ENCODE results near the gene GLB1L3. TPM values are rescaled to one million over a fixed set of nuclear protein-coding genes. Genes with fewer than 3 reads are reported as not detected.

The GLB1L3 gene
- total and polyA plus RNA-seq, 2 donors, result 0.11 to 0.13 TPM

DNA sequence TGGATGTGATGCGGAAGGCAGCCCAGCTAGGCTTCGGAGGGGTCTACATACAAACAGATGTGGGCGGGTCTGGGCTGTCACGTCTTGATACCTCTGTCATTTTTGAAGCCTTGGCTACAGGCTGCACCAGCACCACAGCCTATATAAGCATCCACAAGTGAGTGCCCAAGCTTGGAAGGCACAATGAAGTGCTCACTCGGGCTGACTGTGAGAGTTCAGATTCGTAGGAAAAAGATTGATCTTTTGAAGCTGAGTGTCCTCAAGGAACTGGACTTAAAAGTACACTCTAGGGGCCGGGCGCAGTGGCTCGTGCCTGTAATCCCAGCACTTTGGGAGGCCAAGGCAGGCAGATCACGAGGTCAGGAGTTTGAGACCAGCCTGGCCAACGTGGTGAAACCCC lies 19.1 kb upstream of the GLB1L3 start:
- Histone ChIP-seq H3K36me3 (ENCODE audit: insufficient read depth) (peaks cover 1% of the 10 kb centered on the region), H3K27ac (ENCODE audit: low read depth) (no peak overlapping the region), H3K4me3 (ENCODE audit: low read depth, low read length) (no peak overlapping the region), H3K4me1 (ENCODE audit: insufficient read depth) (peaks cover under 1% of the 10 kb centered on the region)
- 94% methylated on average over 11 of the region's 11 CpGs for WGBS
- no peak for DNase-seq (ENCODE audit: extremely low spot score)

DNA sequence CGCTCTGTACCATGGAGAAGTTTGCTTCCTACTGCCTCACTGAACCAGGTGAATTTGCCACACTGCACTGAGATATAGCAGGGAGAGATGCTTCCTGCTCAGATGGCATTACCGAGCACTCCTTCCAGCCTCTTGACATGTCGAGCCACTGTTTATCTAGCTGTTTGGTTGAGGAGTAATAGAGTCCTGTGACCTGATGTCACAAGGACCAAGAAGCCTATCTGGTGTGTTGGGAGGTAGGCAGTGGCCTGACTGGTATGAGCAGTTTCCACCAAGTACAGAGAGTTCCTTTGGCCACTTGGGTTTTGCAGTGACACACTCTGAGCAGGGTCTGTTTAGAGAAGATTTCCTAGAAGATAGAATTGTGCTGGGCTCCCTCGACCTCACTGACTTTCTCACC lies 17.6 kb upstream of the GLB1L3 start:
- Histone ChIP-seq H3K36me3 (ENCODE audit: insufficient read depth) (peaks cover 2% of the 10 kb centered on the region), H3K4me1 (ENCODE audit: insufficient read depth) (no peaks in the 10 kb centered on the region), H3K4me3 (ENCODE audit: low read depth, low read length) (no peak overlapping the region), H3K27ac (ENCODE audit: low read depth) (no peak overlapping the region)
- 88% methylated on average over 4 of the region's 4 CpGs for WGBS
- DNase-seq (ENCODE audit: extremely low spot score), result no peak

DNA sequence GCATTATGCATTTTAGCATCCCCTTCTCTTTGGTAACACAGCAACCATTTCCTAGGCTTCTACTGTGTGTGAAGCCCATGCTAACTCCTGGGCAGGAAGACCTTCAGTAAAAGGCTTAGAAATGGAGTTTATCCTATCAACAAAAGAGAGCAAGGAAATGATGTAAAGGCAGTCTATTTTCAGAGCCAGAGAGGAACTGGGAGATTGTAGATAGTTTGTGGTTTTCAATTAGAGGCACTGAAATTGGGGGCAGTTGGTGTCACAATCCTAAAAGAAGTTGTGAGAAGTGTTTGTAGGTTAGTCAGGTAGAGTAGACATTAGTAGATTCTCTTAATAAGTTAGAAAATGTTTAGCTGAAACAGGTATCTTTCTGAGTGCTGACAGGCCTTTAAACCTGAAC lies 15.7 kb upstream of the GLB1L3 start:
- no peak overlapping the region for H3K27ac ChIP-seq (ENCODE audit: low read depth)
- H3K4me3 ChIP-seq (ENCODE audit: low read depth, low read length), result no peak overlapping the region
- no peak for DNase-seq (ENCODE audit: extremely low spot score)
- peaks cover 2% of the 10 kb centered on the region for H3K36me3 ChIP-seq (ENCODE audit: insufficient read depth)
- H3K4me1 ChIP-seq (ENCODE audit: insufficient read depth), result no peaks in the 10 kb centered on the region

DNA sequence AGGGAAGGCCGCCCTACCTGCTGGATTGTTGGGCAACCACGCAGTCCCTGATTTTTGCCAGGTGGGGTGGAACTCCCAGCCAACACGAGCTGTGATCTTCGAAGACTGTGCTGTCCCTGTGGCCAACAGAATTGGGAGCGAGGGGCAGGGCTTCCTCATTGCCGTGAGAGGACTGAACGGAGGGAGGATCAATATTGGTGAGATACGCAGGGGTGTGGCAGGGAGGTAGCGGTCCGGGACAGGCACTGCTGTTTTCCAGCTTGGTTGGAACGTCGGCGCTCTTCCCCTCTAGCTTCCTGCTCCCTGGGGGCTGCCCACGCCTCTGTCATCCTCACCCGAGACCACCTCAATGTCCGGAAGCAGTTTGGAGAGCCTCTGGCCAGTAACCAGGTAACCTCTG lies 15.2 kb upstream of the GLB1L3 start:
- Histone ChIP-seq H3K4me3 (ENCODE audit: low read depth, low read length) (no peak overlapping the region), H3K27ac (ENCODE audit: low read depth) (no peak overlapping the region), H3K36me3 (ENCODE audit: insufficient read depth) (peaks cover 2% of the 10 kb centered on the region), H3K4me1 (ENCODE audit: insufficient read depth) (no peaks in the 10 kb centered on the region)
- 94% methylated on average over 16 of the region's 16 CpGs for WGBS
- DNase-seq (ENCODE audit: extremely low spot score), result no peak

DNA sequence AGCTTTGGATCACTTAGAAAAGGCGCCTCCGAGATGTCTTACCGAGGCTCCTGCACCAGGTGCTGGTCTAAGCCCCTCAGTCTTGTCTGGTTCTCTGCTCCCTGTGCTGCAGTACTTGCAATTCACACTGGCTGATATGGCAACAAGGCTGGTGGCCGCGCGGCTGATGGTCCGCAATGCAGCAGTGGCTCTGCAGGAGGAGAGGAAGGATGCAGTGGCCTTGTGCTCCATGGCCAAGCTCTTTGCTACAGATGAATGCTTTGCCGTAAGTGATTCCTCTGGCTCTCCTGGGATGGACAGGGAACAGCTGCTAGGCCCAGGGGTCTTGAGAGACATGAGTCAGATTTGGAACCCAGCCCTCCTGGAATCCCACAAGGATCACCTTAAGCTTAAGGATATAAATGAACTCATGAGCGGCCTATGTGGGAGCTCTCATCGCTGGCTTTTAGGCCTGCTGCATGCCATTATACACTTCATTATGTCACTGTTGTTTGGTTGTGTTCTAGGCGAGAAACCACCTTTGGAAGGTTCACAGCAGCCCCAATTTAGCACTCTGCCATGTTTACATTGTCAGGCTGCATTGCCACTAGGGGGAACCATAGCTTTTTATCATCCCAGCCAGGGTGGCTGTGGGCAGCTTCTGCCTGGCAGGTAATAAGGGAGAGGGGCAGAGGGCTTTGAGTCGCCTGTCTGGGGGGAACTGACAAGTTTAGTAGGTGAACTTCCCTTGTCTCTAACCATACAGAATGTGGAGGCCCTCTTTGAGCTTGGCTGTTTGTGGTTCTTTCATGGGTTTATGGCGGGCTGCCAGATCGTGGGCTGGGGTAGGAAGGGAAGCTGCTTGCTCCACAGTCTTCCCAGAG lies 14.3 kb upstream of the GLB1L3 start:
- WGBS, result 87% methylated on average over 14 of the region's 14 CpGs
- Histone ChIP-seq H3K4me1 (ENCODE audit: insufficient read depth) (no peaks in the 10 kb centered on the region), H3K27ac (ENCODE audit: low read depth) (no peak overlapping the region), H3K4me3 (ENCODE audit: low read depth, low read length) (no peak overlapping the region), H3K36me3 (ENCODE audit: insufficient read depth) (peaks cover 2% of the 10 kb centered on the region)
- no peak for DNase-seq (ENCODE audit: extremely low spot score)

DNA sequence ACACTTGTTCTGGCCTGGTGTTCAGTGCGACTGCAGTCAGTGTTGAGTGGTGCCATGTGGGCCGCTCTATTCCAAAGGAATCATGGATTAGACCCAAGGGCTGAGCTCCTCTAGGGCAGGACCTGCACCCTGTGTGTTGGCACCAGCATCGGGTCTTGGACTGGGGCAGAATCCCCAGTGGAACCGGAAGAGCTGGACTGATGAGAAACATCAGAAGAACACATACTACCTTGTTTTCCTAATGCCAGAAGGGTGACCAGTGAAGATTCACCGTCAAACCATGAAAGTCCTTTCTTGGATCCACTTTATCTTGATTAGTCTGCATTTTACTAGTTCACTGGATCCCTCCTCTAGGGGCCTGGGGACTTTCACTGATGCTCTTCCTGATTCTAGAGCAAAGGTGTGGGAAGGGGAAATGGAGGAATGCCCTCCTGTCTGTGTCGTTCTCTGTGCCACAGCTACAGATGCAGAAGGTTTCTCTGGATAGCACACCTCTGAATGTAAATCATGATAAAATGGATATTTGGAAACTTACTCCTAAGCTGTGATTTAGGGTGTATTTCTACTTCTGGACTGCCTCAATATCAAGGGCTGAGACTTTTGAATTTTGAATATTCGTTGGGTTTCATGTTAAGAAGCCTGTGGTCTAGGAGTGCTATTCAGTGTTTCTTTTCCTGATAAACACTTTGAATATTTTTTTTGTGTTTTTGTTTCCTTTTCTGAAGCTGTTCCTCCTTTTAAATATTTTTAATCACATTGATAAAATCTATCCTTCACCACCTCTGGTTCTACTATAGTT lies 11.0 kb upstream of the GLB1L3 start:
- Histone ChIP-seq H3K27ac (ENCODE audit: low read depth) (no peak overlapping the region), H3K4me3 (ENCODE audit: low read depth, low read length) (no peak overlapping the region), H3K4me1 (ENCODE audit: insufficient read depth) (no peaks in the 10 kb centered on the region), H3K36me3 (ENCODE audit: insufficient read depth) (peaks cover 2% of the 10 kb centered on the region)
- WGBS, result 91% methylated on average over 7 of the region's 7 CpGs
- no peak for DNase-seq (ENCODE audit: extremely low spot score)

DNA sequence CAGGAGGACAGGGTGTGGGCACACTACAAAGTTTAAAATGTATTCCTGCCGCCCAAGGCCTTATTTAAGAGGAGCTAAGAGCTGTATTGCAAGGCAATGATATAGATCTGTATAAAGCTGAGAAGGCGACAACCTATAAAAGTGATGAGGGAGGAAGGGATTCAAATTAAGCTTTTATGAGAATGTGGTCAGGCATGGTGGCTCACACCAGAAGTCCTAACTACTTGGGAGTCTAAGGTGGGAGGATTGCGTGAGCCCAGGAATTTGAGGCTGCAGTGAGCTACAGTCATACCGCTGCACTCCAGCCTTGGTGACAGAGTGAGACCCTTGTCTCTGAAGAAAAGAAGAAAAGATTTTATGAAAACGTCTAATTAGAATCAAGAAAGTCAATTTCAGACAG lies 9.7 kb upstream of the GLB1L3 start:
- no peak overlapping the region for H3K27ac ChIP-seq (ENCODE audit: low read depth)
- DNase-seq (ENCODE audit: extremely low spot score), result no peak
- H3K36me3 ChIP-seq (ENCODE audit: insufficient read depth), result peaks cover 2% of the 10 kb centered on the region
- H3K4me1 ChIP-seq (ENCODE audit: insufficient read depth), result no peaks in the 10 kb centered on the region
- no peak overlapping the region for H3K4me3 ChIP-seq (ENCODE audit: low read depth, low read length)
- 81% methylated on average over 5 of the region's 5 CpGs for WGBS

DNA sequence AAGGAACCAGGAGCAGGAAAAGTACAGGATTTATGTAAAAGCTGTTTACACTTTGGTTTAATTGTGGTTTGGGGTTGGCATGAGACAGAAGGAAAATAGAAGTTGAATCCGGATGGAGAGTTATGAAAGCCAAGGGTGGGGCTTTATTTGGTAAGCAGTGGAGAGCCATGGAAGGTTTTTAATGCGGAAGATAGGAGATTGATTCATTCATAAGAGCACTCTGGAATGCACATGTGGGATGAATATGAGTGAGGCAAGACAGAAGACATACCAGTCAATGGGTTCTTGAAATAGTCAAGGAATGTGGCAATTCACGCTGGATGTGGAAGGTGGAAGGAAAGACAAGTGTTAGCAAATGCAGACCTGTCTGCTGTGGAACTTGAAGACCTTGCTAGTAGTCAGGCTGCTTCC lies 9.3 kb upstream of the GLB1L3 start:
- no peak overlapping the region for H3K4me3 ChIP-seq (ENCODE audit: low read depth, low read length)
- H3K27ac ChIP-seq (ENCODE audit: low read depth), result no peak overlapping the region
- DNase-seq (ENCODE audit: extremely low spot score), result no peak
- peaks cover 2% of the 10 kb centered on the region for H3K36me3 ChIP-seq (ENCODE audit: insufficient read depth)
- no peaks in the 10 kb centered on the region for H3K4me1 ChIP-seq (ENCODE audit: insufficient read depth)
- WGBS, result 45% methylated on average over 3 of the region's 3 CpGs

DNA sequence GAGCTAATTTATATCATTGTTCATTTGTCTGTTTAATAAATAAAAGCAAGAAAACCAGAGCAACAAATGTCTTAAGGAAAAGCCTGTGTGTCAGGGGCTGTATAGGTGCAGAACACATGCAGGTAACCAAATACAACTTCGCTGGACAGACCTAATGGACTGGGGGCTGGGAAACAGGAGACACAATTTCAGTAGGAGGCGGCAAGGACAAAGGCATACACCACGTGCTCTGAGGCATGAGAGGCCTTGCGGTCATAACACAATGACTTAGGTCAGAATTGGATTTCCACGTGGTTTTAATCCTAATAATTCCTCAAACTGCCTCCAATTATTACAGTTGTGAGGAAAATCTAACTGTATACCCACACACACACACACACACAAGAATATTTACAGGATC lies 8.7 kb upstream of the GLB1L3 start:
- Histone ChIP-seq H3K4me1 (ENCODE audit: insufficient read depth) (no peaks in the 10 kb centered on the region), H3K36me3 (ENCODE audit: insufficient read depth) (no peaks in the 10 kb centered on the region), H3K4me3 (ENCODE audit: low read depth, low read length) (no peak overlapping the region), H3K27ac (ENCODE audit: low read depth) (no peak overlapping the region)
- 76% methylated on average over 5 of the region's 5 CpGs for WGBS
- no peak for DNase-seq (ENCODE audit: extremely low spot score)

DNA sequence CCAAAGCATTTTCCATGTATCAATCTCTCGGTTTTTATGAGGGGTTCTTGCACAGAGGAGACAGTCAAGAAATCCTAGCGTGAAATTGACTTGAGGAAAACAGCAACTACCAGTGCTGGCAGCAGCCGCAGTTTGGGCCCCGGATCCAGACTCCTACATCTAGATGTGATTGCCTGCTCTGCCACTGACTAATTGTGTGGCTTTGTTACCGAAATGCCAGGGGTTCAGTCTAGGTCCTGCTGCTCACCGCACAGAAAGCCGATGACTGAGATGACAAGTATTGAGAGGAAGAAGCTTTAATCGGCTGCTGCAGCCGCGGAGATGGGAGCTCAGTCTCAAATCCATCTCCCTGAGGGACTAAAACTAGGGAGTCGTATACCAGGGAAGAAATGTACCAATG lies 8.2 kb upstream of the GLB1L3 start:
- Histone ChIP-seq H3K4me3 (ENCODE audit: low read depth, low read length) (no peak overlapping the region), H3K4me1 (ENCODE audit: insufficient read depth) (no peaks in the 10 kb centered on the region), H3K27ac (ENCODE audit: low read depth) (no peak overlapping the region), H3K36me3 (ENCODE audit: insufficient read depth) (no peaks in the 10 kb centered on the region)
- 80% methylated on average over 11 of the region's 11 CpGs for WGBS
- DNase-seq (ENCODE audit: extremely low spot score), result no peak

DNA sequence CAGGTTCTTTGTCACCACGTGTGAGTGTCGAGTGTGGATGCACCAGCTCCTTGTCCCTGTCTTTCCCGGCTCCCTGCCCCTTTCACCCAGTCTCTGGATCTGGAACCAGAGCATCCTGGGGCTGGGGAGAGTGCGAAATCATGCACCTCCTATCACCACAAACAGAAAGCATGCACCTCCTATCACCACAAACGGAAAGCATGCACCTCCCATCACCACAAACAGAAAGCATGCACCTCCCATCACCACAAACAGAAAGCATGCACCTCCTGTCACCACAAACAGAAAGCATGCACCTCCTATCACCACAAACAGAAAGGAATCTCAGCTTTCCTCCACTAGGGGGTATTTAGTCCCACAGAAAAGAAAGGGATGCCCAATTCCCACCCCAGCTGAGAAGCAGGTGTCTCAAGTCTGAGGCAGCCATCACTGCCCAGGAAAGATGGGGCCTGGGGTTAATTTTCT lies 5.9 kb upstream of the GLB1L3 start:
- H3K36me3 ChIP-seq (ENCODE audit: insufficient read depth), result no peaks in the 10 kb centered on the region
- H3K4me3 ChIP-seq (ENCODE audit: low read depth, low read length), result no peak overlapping the region
- no peak overlapping the region for H3K27ac ChIP-seq (ENCODE audit: low read depth)
- WGBS, result 41% methylated on average over 5 of the region's 5 CpGs
- no peak for DNase-seq (ENCODE audit: extremely low spot score)
- no peaks in the 10 kb centered on the region for H3K4me1 ChIP-seq (ENCODE audit: insufficient read depth)

DNA sequence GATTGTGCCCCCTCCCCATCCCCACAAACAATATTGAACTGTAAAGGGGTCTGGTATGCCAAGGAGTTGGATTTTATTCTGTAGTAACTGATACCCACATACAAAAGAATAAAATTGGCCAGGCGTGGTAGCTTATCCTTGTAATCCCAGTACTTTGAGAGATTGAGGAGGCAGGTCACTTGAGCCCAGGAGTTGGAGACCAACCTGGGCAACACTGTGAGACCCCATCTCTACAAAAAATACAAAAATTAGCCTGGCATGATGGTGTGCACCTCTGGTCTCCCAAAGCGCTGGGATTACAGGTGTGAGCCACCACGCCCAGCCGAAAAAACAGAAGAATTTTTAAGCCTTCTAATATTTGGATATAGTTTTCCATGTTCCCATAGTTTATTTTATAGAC lies 4.2 kb upstream of the GLB1L3 start:
- H3K4me1 ChIP-seq (ENCODE audit: insufficient read depth), result peaks cover 4% of the 10 kb centered on the region
- no peak overlapping the region for H3K27ac ChIP-seq (ENCODE audit: low read depth)
- H3K36me3 ChIP-seq (ENCODE audit: insufficient read depth), result no peaks in the 10 kb centered on the region
- no peak overlapping the region for H3K4me3 ChIP-seq (ENCODE audit: low read depth, low read length)
- WGBS, result 87% methylated on average over 4 of the region's 4 CpGs
- DNase-seq (ENCODE audit: extremely low spot score), result no peak

DNA sequence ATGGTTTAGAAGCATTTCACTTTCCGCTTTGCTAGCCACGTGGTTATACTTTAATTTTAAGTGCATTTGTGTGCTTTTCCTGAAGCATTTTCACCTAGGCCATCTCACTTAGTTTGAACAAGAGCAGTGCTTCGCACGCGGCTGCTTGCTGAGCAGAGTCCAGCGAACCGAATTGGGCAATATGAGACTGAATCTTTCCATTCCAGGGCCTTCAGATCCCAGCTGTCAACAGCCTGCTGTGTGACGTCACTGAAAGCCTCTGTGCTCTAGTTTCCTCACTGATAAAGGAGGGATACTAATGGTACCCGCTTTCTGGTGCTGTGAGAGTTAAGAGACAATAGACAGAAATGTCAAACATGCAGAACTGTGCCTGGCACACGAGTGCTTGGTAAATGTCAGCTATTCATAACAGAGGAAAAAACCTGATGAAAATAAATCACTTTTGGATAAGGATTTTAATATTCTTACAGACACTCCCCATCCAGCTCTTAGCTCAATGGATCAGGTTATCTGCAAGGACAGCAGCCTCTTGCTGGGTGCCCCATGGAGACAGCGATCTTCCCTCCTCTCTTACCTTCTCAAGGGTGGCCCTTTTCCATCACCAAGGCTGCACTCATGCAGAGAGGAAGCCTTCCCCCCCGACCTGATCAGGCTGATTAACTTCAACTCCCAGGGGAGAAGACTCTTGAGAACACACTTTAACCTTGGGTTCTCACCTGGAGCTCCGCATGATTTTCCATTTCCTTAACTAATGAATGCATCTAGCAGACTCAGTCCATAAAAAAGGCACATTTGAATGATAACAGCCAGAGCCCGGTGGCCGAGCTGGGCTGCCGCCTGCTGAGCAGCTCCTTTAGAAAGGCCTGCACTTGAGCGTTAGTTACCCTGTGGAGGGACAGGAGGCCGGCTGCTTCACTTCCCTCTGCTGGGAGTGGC lies 3.5 kb upstream of the GLB1L3 start:
- Histone ChIP-seq H3K36me3 (ENCODE audit: insufficient read depth) (no peaks in the 10 kb centered on the region), H3K4me3 (ENCODE audit: low read depth, low read length) (no peak overlapping the region), H3K4me1 (ENCODE audit: insufficient read depth) (peaks cover 4% of the 10 kb centered on the region), H3K27ac (ENCODE audit: low read depth) (no peak overlapping the region)
- DNase-seq (ENCODE audit: extremely low spot score), result no peak
- WGBS, result 24% methylated on average over 18 of the region's 18 CpGs

Measured in urinary bladder (tissue), 4 donors.